ENCODE measurements around the gene TPSD1.

Gene TPSD1

GRCh38 chr16:1217526-1217925 is 38.3 kb upstream of the TPSD1 start:
- H3K27me3 ChIP-seq (ENCODE audit: insufficient read depth, insufficient read length): no peaks in the 10 kb centered on the region
- TF ChIP-seq YY1 (IDR thresholded peaks at IDR 0.05; ENCODE audit: insufficient read depth, insufficient read length) (no peak), SUZ12 (IDR thresholded peaks at IDR 0.05; ENCODE audit: extremely low read depth, insufficient read depth, insufficient read length) (no peak), ZNF274 (IDR thresholded peaks at IDR 0.05; ENCODE audit: low read depth, low read length) (no peak)
- no peak overlapping the region for H3K9ac ChIP-seq (ENCODE audit: insufficient read length, low read depth)
- DNase-seq (ENCODE audit: low read depth, low spot score): no peak
- H3K4me3 ChIP-seq (ENCODE audit: insufficient read length, low read depth): no peak overlapping the region
- no peaks in the 10 kb centered on the region for H3K9me3 ChIP-seq (ENCODE audit: insufficient read depth, low read length)
- H3K4me1 ChIP-seq (ENCODE audit: insufficient read depth, insufficient read length): no peaks in the 10 kb centered on the region
- peaks cover 93% of the 10 kb centered on the region for H3K36me3 ChIP-seq (ENCODE audit: insufficient read depth, insufficient read length, low read length)

GRCh38 chr16:1218061-1218929 is 37.6 kb upstream of the TPSD1 start:
- Histone ChIP-seq H3K4me3 (ENCODE audit: insufficient read length, low read depth) (no peak overlapping the region), H3K27me3 (ENCODE audit: insufficient read depth, insufficient read length) (no peaks in the 10 kb centered on the region), H3K9ac (ENCODE audit: insufficient read length, low read depth) (no peak overlapping the region), H3K36me3 (ENCODE audit: insufficient read depth, insufficient read length, low read length) (peaks cover 89% of the 10 kb centered on the region), H3K9me3 (ENCODE audit: insufficient read depth, low read length) (no peaks in the 10 kb centered on the region), H3K4me1 (ENCODE audit: insufficient read depth, insufficient read length) (no peaks in the 10 kb centered on the region)
- TF ChIP-seq YY1 (IDR thresholded peaks at IDR 0.05; ENCODE audit: insufficient read depth, insufficient read length) (no peak), ZNF274 (IDR thresholded peaks at IDR 0.05; ENCODE audit: low read depth, low read length) (no peak), SUZ12 (IDR thresholded peaks at IDR 0.05; ENCODE audit: extremely low read depth, insufficient read depth, insufficient read length) (no peak)
- no peak for DNase-seq (ENCODE audit: low read depth, low spot score)

DNA sequence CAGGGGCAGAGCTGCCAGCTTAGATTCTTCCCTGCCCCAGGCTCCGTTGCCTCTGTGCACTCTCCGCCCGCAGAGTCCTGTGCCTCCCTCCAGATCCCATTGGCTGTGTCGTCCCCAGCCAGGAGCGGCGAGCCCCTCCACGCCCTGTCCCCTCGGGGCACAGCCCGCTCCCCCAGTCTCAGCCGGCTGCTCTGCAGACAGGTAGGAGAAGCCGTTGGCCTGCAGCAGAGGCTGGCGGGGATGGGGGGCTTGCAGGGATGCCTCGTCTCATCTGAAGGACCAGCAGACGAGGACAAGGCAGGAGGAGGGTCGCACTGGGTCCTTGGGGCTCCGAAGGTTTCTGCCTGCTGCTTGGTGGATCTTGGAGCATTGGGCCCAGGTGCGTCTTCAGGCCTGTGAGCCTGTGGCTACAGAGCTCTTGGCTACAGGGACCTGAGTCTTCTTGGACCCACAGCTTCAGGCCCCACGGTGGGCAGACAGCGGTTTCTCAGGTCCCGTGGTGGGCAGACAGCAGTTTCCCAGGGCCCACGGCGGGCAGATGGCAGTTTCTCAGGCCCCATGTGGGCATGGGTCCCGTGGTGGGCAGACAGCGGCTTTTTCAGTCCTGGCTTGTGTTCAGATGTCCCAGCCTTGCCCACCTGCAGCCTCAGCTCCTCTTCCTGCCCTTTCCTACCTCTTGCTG is 36.8 kb upstream of the TPSD1 start:
- Histone ChIP-seq H3K9ac (ENCODE audit: insufficient read length, low read depth) (no peak overlapping the region), H3K27me3 (ENCODE audit: insufficient read depth, insufficient read length) (no peaks in the 10 kb centered on the region), H3K36me3 (ENCODE audit: insufficient read depth, insufficient read length, low read length) (peaks cover 88% of the 10 kb centered on the region), H3K4me1 (ENCODE audit: insufficient read depth, insufficient read length) (no peaks in the 10 kb centered on the region), H3K9me3 (ENCODE audit: insufficient read depth, low read length) (no peaks in the 10 kb centered on the region), H3K4me3 (ENCODE audit: insufficient read length, low read depth) (no peak overlapping the region)
- TF ChIP-seq ZNF274 (IDR thresholded peaks at IDR 0.05; ENCODE audit: low read depth, low read length): no peak
- TF ChIP-seq YY1 (IDR thresholded peaks at IDR 0.05; ENCODE audit: insufficient read depth, insufficient read length): no peak
- TF ChIP-seq SUZ12 (IDR thresholded peaks at IDR 0.05; ENCODE audit: extremely low read depth, insufficient read depth, insufficient read length): no peak
- no peak for DNase-seq (ENCODE audit: low read depth, low spot score)

DNA sequence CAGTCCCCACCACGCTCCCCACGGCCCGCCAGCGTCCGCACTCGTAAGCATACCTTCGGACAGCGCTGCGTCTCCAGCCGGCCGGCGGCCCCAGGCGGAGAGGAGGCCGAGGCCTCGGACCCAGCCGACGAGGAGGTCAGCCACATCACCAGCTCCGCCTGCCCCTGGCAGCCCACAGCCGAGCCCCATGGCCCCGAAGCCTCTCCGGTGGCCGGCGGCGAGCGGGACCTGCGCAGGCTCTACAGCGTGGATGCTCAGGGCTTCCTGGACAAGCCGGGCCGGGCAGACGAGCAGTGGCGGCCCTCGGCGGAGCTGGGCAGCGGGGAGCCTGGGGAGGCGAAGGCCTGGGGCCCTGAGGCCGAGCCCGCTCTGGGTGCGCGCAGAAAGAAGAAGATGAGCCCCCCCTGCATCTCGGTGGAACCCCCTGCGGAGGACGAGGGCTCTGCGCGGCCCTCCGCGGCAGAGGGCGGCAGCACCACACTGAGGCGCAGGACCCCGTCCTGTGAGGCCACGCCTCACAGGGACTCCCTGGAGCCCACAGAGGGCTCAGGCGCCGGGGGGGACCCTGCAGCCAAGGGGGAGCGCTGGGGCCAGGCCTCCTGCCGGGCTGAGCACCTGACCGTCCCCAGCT is 35.7 kb upstream of the TPSD1 start:
- H3K27me3 ChIP-seq (ENCODE audit: insufficient read depth, insufficient read length): no peaks in the 10 kb centered on the region
- no peaks in the 10 kb centered on the region for H3K9me3 ChIP-seq (ENCODE audit: insufficient read depth, low read length)
- DNase-seq (ENCODE audit: low read depth, low spot score): no peak
- H3K9ac ChIP-seq (ENCODE audit: insufficient read length, low read depth): no peak overlapping the region
- no peak overlapping the region for H3K4me3 ChIP-seq (ENCODE audit: insufficient read length, low read depth)
- H3K4me1 ChIP-seq (ENCODE audit: insufficient read depth, insufficient read length): no peaks in the 10 kb centered on the region
- H3K36me3 ChIP-seq (ENCODE audit: insufficient read depth, insufficient read length, low read length): peaks cover 77% of the 10 kb centered on the region
- no peak for TF ChIP-seq SUZ12 (IDR thresholded peaks at IDR 0.05; ENCODE audit: extremely low read depth, insufficient read depth, insufficient read length)
- TF ChIP-seq YY1 (IDR thresholded peaks at IDR 0.05; ENCODE audit: insufficient read depth, insufficient read length): no peak
- no peak for TF ChIP-seq ZNF274 (IDR thresholded peaks at IDR 0.05; ENCODE audit: low read depth, low read length)

- DNase-seq (ENCODE audit: low read depth, low spot score): no peak
- Histone ChIP-seq H3K9ac (ENCODE audit: insufficient read length, low read depth) (no peak overlapping the region), H3K4me3 (ENCODE audit: insufficient read length, low read depth) (no peak overlapping the region), H3K27me3 (ENCODE audit: insufficient read depth, insufficient read length) (no peaks in the 10 kb centered on the region), H3K9me3 (ENCODE audit: insufficient read depth, low read length) (no peaks in the 10 kb centered on the region), H3K4me1 (ENCODE audit: insufficient read depth, insufficient read length) (no peaks in the 10 kb centered on the region), H3K36me3 (ENCODE audit: insufficient read depth, insufficient read length, low read length) (peaks cover 70% of the 10 kb centered on the region)
- TF ChIP-seq SUZ12 (IDR thresholded peaks at IDR 0.05; ENCODE audit: extremely low read depth, insufficient read depth, insufficient read length) (no peak), YY1 (IDR thresholded peaks at IDR 0.05; ENCODE audit: insufficient read depth, insufficient read length) (no peak)
These were observed 34.8 kb upstream of the TPSD1 start for GRCh38 chr16:1220841-1221627.

- TF ChIP-seq SUZ12 (IDR thresholded peaks at IDR 0.05; ENCODE audit: extremely low read depth, insufficient read depth, insufficient read length) (no peak), YY1 (IDR thresholded peaks at IDR 0.05; ENCODE audit: insufficient read depth, insufficient read length) (no peak), ZNF274 (IDR thresholded peaks at IDR 0.05; ENCODE audit: low read depth, low read length) (no peak)
- Histone ChIP-seq H3K4me1 (ENCODE audit: insufficient read depth, insufficient read length) (no peaks in the 10 kb centered on the region), H3K9me3 (ENCODE audit: insufficient read depth, low read length) (no peaks in the 10 kb centered on the region), H3K36me3 (ENCODE audit: insufficient read depth, insufficient read length, low read length) (peaks cover 62% of the 10 kb centered on the region), H3K4me3 (ENCODE audit: insufficient read length, low read depth) (no peak overlapping the region), H3K27me3 (ENCODE audit: insufficient read depth, insufficient read length) (no peaks in the 10 kb centered on the region), H3K9ac (ENCODE audit: insufficient read length, low read depth) (no peak overlapping the region)
- DNase-seq (ENCODE audit: low read depth, low spot score): no peak
These were observed 34.0 kb upstream of the TPSD1 start for GRCh38 chr16:1221628-1222552.
